Spleen (tissue), 11 donors: ENCODE measurements around the gene LRSAM1. TPM values are rescaled to one million over a fixed set of nuclear protein-coding genes. Genes with fewer than 3 reads are reported as not detected.

ENCODE experiments used
- DNase-seq: peaks from one replicate; pipeline ENCODE4 v3.0.0-alpha.2; 2020
- H3K27ac ChIP-seq, 8 donors: fragments of 200-600 bp; sonication (generic) in 7 of 8; 1 replicate in 4 of 8; 2 replicates in 4 of 8; pipeline versions ENCODE4 v1.5.0 to v1.8.0; 2016 to 2021; ENCODE audit warnings: inconsistent platforms in 4 of 8, mild to moderate bottlenecking in 4 of 8, moderate library complexity in 1 of 8
- H3K27me3 ChIP-seq, 7 donors: fragments of 200-600 bp; sonication (generic) in 6 of 7; replicated peaks in 1 of 7; 1 replicate in 4 of 7; 2 replicates in 3 of 7; pipeline versions ENCODE4 v1.5.0 to v1.8.0; 2016 to 2021; ENCODE audit warnings: inconsistent platforms in 3 of 7, mild to moderate bottlenecking in 1 of 7
- H3K36me3 ChIP-seq, 6 donors: fragments of 200-600 bp; sonication (generic) in 5 of 6; 1 replicate in 4 of 6; 2 replicates in 2 of 6; pipeline versions ENCODE4 v1.5.0 to v1.8.0; 2016 to 2021; ENCODE audit warnings: inconsistent platforms in 2 of 6
- H3K4me1 ChIP-seq, 6 donors: fragments of 200-600 bp; sonication (generic) in 5 of 6; 1 replicate in 3 of 6; 2 replicates in 3 of 6; pipeline versions ENCODE4 v1.5.0 to v1.8.0; 2016 to 2021; ENCODE audit warnings: inconsistent platforms in 3 of 6
- H3K4me3 ChIP-seq, 8 donors: fragments of 200-600 bp; sonication (generic) in 7 of 8; 1 replicate in 4 of 8; 2 replicates in 4 of 8; pipeline versions ENCODE4 v1.5.0 to v1.8.0; 2016 to 2021; ENCODE audit warnings: inconsistent platforms in 4 of 8, mild to moderate bottlenecking in 4 of 8, moderate library complexity in 2 of 8
- H3K9me3 ChIP-seq, 8 donors: fragments of 200-600 bp; sonication (generic) in 7 of 8; 1 replicate in 4 of 8; 2 replicates in 4 of 8; pipeline versions ENCODE4 v1.5.0 to v1.8.0; 2016 to 2021; ENCODE audit warnings: inconsistent platforms in 4 of 8
- CTCF ChIP-seq, 11 experiments: fragments of 200-600 bp in 7 of 11; fragments of 450-650 bp in 4 of 11; sonication (generic) in 4 of 11; IDR thresholded peaks in 8 of 11; conservative IDR thresholded peaks in 3 of 11; 1 replicate in 7 of 11; 2 replicates in 4 of 11; pipeline versions ENCODE4 v1.4.0 to v1.8.0; 2016 to 2021; ENCODE audit warnings: antibody characterized with exemption in 11 of 11, inconsistent platforms in 4 of 11, mild to moderate bottlenecking in 1 of 11
- POLR2A ChIP-seq, 3 donors: fragments of 450-650 bp; IDR thresholded peaks; one replicate each; pipeline ENCODE4 v1.5.1; 2017; ENCODE audit warnings: antibody characterized with exemption in 3 of 3, mild to moderate bottlenecking in 1 of 3
- POLR2AphosphoS5 ChIP-seq, 3 donors: sonication (generic); formaldehyde crosslinking; IDR thresholded peaks; one replicate each; pipeline ENCODE4 v1.5.1; 2017; ENCODE audit warnings: antibody characterized with exemption in 3 of 3
- WGBS, 5 donors: extraction: QIAGEN DNeasy Blood & Tissue Kit in 3 of 5; methylation state at CpG; one replicate each; pipeline versions ENCODE4 v1.1.5 to v1.1.7; 2013 to 2018; 5-methylcytosine and 5-hydroxymethylcytosine counted together
- intact Hi-C: fragments of 100-400 bp; cut with DNase I; formaldehyde crosslinking; loops from one replicate; pipeline ENCODE4 v1.15.0; 2023; ENCODE audit warnings: low total_unique reads
- polyA plus RNA-seq, 3 donors: library from polyadenylated mRNA; stranded (reverse); fragments of 200-250 nt; gene quantifications; one replicate each; pipeline ENCODE4 v1.2.1, GENCODE V29; 2013
- total RNA-seq, 7 donors: library from RNA; depleted of rRNA in 3 of 7; stranded (reverse); fragments of >200 nt in 3 of 7; fragmentation: NEBNext Ultra II Directional in 4 of 7; extraction: Animal tissue kit (Norgen Biotek cat#: 25700) in 4 of 7; gene quantifications; one replicate each; pipeline versions ENCODE4 v1.1.0 to v1.2.1, GENCODE V29; 2016 to 2021
- donor health status: healthy with polysubstance abuse.
- donor health status: DM: no; HTN: no; CAD: no; lungs with moderate emphysema.
- donor health status: DM: no; HTN: no; CAD: no.
- donor health status: Bipolar disorder and iron deficiency.
- donor health status: healthy.
- donor health status: DM: no; HTN: no; CAD: no.
- donor health status: DM: yes; HTN: yes; CAD: no.

The LRSAM1 gene
- total and polyA plus RNA-seq, 10 donors = 13.5 to 32.1 (median 25.1) TPM

GRCh38 chr9:127543973-127544533 lies 92.7 kb downstream of the LRSAM1 start:
- 79 to 92% (median 80%) methylated on average over 6 of the region's 6 CpGs for WGBS, 5 donors
- no peaks in the 10 kb centered on the region for H3K9me3 ChIP-seq
- no peak for DNase-seq
- TF ChIP-seq POLR2AphosphoS5 (IDR thresholded peaks at IDR 0.05) (no peak), POLR2A (IDR thresholded peaks at IDR 0.05) (no peak), CTCF (IDR thresholded peaks at IDR 0.05 in 8 of 11, conservative IDR thresholded peaks at IDR 0.05 in 3 of 11) (no peak)
- H3K4me1 ChIP-seq = peaks cover 3 to 90% (median 45%) of the 10 kb centered on the region in 6 donors
- H3K27ac ChIP-seq = no peak overlapping the region
- no peak overlapping the region for H3K4me3 ChIP-seq
- no peaks in the 10 kb centered on the region for H3K36me3 ChIP-seq
- no peaks in the 10 kb centered on the region for H3K27me3 ChIP-seq
- intact Hi-C loops = no loop called here

GRCh38 chr9:127545196-127546124 lies 94.2 kb downstream of the LRSAM1 start:
- intact Hi-C loops = no loop called here
- TF ChIP-seq POLR2AphosphoS5 (IDR thresholded peaks at IDR 0.05) (peak in 1 of 3 donors; percentile 10), POLR2A (IDR thresholded peaks at IDR 0.05) (no peak), CTCF (IDR thresholded peaks at IDR 0.05 in 8 of 11, conservative IDR thresholded peaks at IDR 0.05 in 3 of 11) (no peak)
- no peaks in the 10 kb centered on the region for H3K27me3 ChIP-seq
- no peak for DNase-seq
- 46 to 59% (median 50%) methylated on average over 24 to 25 of the region's 25 CpGs for WGBS, 5 donors
- peaks cover 3 to 88% (median 44%) of the 10 kb centered on the region in 6 donors for H3K4me1 ChIP-seq
- no peaks in the 10 kb centered on the region for H3K36me3 ChIP-seq
- H3K4me3 ChIP-seq = no peak overlapping the region
- no peaks in the 10 kb centered on the region for H3K9me3 ChIP-seq
- H3K27ac ChIP-seq = peak overlapping the region in 7 of 8 donors; percentile 22 to 60 (median 48)

GRCh38 chr9:127546125-127546832 lies 95.0 kb downstream of the LRSAM1 start:
- no peak overlapping the region for H3K4me3 ChIP-seq
- WGBS, 5 donors = 62 to 81% (median 78%) methylated on average over 8 to 14 of the region's 14 CpGs
- no peaks in the 10 kb centered on the region for H3K27me3 ChIP-seq
- no peaks in the 10 kb centered on the region for H3K36me3 ChIP-seq
- peak overlapping the region in 7 of 8 donors; percentile 22 to 60 (median 48) for H3K27ac ChIP-seq
- intact Hi-C loops = no loop called here
- H3K9me3 ChIP-seq = no peaks in the 10 kb centered on the region
- TF ChIP-seq POLR2AphosphoS5 (IDR thresholded peaks at IDR 0.05) (no peak), CTCF (IDR thresholded peaks at IDR 0.05 in 8 of 11, conservative IDR thresholded peaks at IDR 0.05 in 3 of 11) (no peak), POLR2A (IDR thresholded peaks at IDR 0.05) (no peak)
- DNase-seq = no peak
- peaks cover 3 to 87% (median 42%) of the 10 kb centered on the region in 6 donors for H3K4me1 ChIP-seq
